HFF-Myc (cell line): ENCODE data around the gene PLXNA4.

ENCODE experiments used
- DNase-seq: peaks from one replicate; pipeline ENCODE4 v3.0.0-alpha.2; 2011; ENCODE audit warnings: low read depth; ENCODE audit errors: extremely low read depth
- H3K4me3 ChIP-seq: replicated peaks from 2 replicates; pipeline ENCODE4 v1.5.1; 2011; ENCODE audit warnings: low read depth, mild to moderate bottlenecking, control low read depth, low read length
- TF ChIP-seq, protein P1 (sequence below): IDR thresholded peaks from 2 replicates; pipeline ENCODE4 v1.5.1; 2012; ENCODE audit warnings: mild to moderate bottlenecking, low read depth, low read length, control low read depth; ENCODE audit errors: missing control alignments

PLXNA4 gene

GRCh38 chr7:132102391-132102790 is 473.9 kb downstream of the PLXNA4 start:
- DNase-seq = no peak
- no peak overlapping the region for H3K4me3 ChIP-seq
- TF ChIP-seq, protein P1, sequence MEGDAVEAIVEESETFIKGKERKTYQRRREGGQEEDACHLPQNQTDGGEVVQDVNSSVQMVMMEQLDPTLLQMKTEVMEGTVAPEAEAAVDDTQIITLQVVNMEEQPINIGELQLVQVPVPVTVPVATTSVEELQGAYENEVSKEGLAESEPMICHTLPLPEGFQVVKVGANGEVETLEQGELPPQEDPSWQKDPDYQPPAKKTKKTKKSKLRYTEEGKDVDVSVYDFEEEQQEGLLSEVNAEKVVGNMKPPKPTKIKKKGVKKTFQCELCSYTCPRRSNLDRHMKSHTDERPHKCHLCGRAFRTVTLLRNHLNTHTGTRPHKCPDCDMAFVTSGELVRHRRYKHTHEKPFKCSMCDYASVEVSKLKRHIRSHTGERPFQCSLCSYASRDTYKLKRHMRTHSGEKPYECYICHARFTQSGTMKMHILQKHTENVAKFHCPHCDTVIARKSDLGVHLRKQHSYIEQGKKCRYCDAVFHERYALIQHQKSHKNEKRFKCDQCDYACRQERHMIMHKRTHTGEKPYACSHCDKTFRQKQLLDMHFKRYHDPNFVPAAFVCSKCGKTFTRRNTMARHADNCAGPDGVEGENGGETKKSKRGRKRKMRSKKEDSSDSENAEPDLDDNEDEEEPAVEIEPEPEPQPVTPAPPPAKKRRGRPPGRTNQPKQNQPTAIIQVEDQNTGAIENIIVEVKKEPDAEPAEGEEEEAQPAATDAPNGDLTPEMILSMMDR = no peak

DNA sequence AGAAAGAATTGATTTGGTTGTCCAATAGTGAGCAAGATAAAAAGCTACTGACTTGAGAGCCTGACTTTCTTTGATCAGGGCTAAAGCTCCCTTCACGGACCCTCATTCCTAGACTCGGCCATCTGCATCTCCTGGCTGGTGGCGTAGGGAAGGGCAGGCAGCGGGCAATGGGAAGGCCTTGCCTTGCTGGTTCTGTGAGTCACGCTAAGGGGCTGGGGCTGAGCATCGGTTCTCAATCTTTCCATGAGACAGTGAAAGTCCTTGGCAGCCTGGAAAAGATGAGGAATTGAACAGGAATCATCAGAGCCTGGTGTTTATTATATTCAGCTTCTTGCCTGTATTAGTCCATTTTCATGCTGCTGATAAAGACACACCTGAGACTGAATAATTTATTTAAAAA is 475.3 kb downstream of the PLXNA4 start:
- H3K4me3 ChIP-seq = no peak overlapping the region

DNA sequence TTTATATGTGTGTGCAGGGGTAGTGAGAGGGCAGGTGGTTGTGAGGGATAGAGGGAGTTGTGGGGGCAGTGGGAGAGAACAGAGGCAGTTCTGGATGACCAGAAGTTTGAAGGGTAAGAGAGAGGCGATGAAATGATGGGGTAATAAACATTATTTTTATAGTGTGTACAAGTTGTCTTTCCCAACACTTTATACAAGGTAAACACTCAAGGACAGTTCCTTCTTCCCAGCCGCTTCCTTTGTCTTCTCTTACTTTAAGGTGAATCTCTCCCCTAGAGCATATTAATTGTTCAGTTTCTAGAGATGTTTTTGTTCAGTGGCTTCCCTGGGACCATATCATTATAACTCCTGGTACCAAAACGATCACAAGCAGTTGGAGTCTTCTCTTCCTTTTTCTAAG is 475.8 kb downstream of the PLXNA4 start:
- DNase-seq = no peak
- no peak overlapping the region for H3K4me3 ChIP-seq
- TF ChIP-seq, protein P1 = no peak

More for the DNA sequence above, 475.3 kb downstream of the PLXNA4 start:
- no peak for DNase-seq
- TF ChIP-seq, protein P1 = no peak

GRCh38 chr7:132099163-132099562 is 477.1 kb downstream of the PLXNA4 start:
- no peak overlapping the region for H3K4me3 ChIP-seq
- TF ChIP-seq, protein P1 = no peak
- no peak for DNase-seq

DNA sequence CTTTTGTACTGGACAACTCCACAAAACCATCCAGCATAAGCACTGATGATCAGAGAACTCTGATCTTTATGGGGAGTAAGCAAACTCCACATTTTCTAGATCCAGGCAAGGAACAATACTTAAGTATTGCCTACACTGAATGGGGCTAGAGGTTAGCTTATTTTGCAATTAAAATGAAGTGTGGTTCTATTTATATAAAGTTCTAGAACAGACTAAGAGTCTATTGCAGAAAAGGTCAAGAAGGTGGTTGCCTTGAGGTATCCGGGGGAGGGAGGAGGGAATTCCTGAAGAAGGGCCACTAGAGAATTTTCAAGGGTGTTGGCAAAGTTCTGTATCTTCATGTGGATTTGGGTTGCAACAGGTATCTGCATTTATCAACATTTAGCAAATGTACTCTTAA is 477.9 kb downstream of the PLXNA4 start:
- no peak overlapping the region for H3K4me3 ChIP-seq
- DNase-seq = no peak
- TF ChIP-seq, protein P1 = no peak

GRCh38 chr7:132097550-132098134 is 478.6 kb downstream of the PLXNA4 start:
- TF ChIP-seq, protein P1 = no peak
- DNase-seq = no peak
- H3K4me3 ChIP-seq = no peak overlapping the region

DNA sequence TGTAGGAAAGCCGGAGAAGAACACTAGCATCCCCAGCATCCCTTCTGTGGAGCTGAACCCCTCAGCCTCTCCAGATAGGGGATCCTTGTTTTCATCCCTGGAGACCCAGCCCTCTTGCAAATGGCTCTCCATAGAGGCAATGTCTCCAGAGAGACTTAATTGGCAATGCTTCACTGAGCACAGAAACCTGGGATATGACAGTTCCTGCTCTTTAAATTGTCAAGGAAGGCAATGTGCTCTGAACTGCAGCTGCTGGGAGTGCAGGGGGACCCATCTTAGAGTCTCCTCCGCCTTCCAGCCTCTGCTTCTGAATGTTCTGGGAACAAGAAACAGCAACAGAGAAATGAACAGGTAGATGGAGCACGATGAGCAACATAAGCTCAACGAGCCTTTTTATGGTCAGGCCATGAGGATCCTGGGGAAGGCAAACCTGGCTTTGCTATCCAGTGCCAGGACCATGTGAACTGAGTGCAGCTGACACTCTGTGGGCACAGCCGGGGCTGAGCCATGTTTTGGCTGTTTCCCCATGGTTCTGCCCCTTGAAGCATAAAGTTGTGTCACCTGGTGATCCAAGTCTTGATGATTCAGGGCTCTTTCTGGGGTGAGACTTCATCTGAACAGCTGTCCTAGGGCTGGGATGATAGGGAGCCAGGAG is 481.0 kb downstream of the PLXNA4 start:
- no peak for DNase-seq
- TF ChIP-seq, protein P1 = no peak
- no peak overlapping the region for H3K4me3 ChIP-seq
